Endothelial cell of umbilical vein (primary cell): ENCODE data around the gene SLC38A2. TPM values are rescaled to one million over a fixed set of nuclear protein-coding genes. Genes with fewer than 3 reads are reported as not detected.

Experiments used
- BruUV-seq: library from RNA; stranded (reverse); fragments of 400-500 nt; replicated peaks from 2 replicates; lab custom pipeline; 2021; lab: Mats Ljungman, UMichigan
- CTCF ChIA-PET: fragments of 300-600, 350-600 bp; sonication (Branson Sonifier 250); formaldehyde crosslinking; loops from one replicate; lab custom pipeline; 2021; ENCODE audit warnings: antibody characterized with exemption, inconsistent platforms; lab: Charles Lee
- POLR2A ChIA-PET: fragments of 300-600, 350-600 bp; sonication (Branson Sonifier 250); formaldehyde crosslinking; loops from one replicate; lab custom pipeline; 2021; ENCODE audit warnings: antibody characterized with exemption, inconsistent platforms; lab: Charles Lee
- DNase-seq: peaks from one replicate; pipeline ENCODE4 v3.0.0-alpha.2; 2011; ENCODE audit warnings: low read depth, low spot score
- FAIRE-seq: peaks from 2 replicates; lab custom pipeline; 2011; peaks lifted over from hg19 to GRCh38; lab: Jason Lieb, UNC
- H2AFZ ChIP-seq: 2 replicates; pipeline ENCODE4 v1.6.0; 2012; ENCODE audit warnings: low read depth, low read length, control low read depth, inconsistent platforms
- H3K27ac ChIP-seq: 2 replicates; pipeline ENCODE4 v1.5.1; 2011; ENCODE audit warnings: low read depth, mild to moderate bottlenecking, control low read depth, low read length, moderate library complexity; ENCODE audit not compliant: insufficient read depth
- H3K27me3 ChIP-seq, 2 experiments: 2 replicates each; pipeline versions ENCODE4 v1.6.0 to v1.6.1; 2011; ENCODE audit warnings: low read length in 2 of 2, mixed read lengths in 1 of 2; ENCODE audit not compliant: control insufficient read depth in 2 of 2, insufficient read depth in 2 of 2
- H3K36me3 ChIP-seq, 2 experiments: 2 replicates in 1 of 2; 3 replicates in 1 of 2; pipeline ENCODE4 v1.5.1; 2011; ENCODE audit warnings: low read length in 2 of 2, mild to moderate bottlenecking in 1 of 2, moderate library complexity in 1 of 2; ENCODE audit not compliant: control insufficient read depth in 2 of 2, insufficient read depth in 2 of 2; ENCODE audit errors: extremely low read depth in 1 of 2
- H3K4me1 ChIP-seq: 3 replicates; pipeline ENCODE4 v1.5.1; 2011; ENCODE audit warnings: mild to moderate bottlenecking, low read length; ENCODE audit not compliant: control insufficient read depth, insufficient read depth; ENCODE audit errors: extremely low read depth
- H3K4me2 ChIP-seq: 2 replicates; pipeline ENCODE4 v1.6.1; 2011; ENCODE audit warnings: low read length, control low read depth, mixed read lengths; ENCODE audit not compliant: insufficient read depth
- H3K4me3 ChIP-seq, 3 experiments: fragments of 200-600 bp in 1 of 3; sonication (generic), shearing (Covaris generic) in 1 of 3; replicated peaks in 1 of 3; 2 replicates each; pipeline ENCODE4 v1.5.1; 2011 to 2016; ENCODE audit warnings: control low read depth in 3 of 3, low read length in 3 of 3, mild to moderate bottlenecking in 2 of 3, inconsistent platforms in 1 of 3, low read depth in 1 of 3, moderate library complexity in 1 of 3; ENCODE audit not compliant: insufficient read depth in 1 of 3
- H3K79me2 ChIP-seq: 2 replicates; pipeline ENCODE4 v1.6.0; 2012; ENCODE audit warnings: low read length, inconsistent platforms; ENCODE audit not compliant: control insufficient read depth, insufficient read depth
- H3K9ac ChIP-seq: replicated peaks from 2 replicates; pipeline ENCODE3; 2011; ENCODE audit warnings: low read length, control low read depth; ENCODE audit not compliant: insufficient read depth; ENCODE audit errors: extremely low read depth
- H3K9me1 ChIP-seq: replicated peaks from 3 replicates; pipeline ENCODE4 v1.6.0; 2011; ENCODE audit warnings: mild to moderate bottlenecking, low read length; ENCODE audit not compliant: control insufficient read depth, insufficient read depth; ENCODE audit errors: extremely low read depth
- H3K9me3 ChIP-seq: replicated peaks from 2 replicates; pipeline ENCODE4 v1.5.1; 2012; ENCODE audit warnings: low read length, inconsistent platforms; ENCODE audit not compliant: control insufficient read depth, insufficient read depth
- H4K20me1 ChIP-seq: replicated peaks from 2 replicates; pipeline ENCODE3; 2011; ENCODE audit warnings: mild to moderate bottlenecking, low read length; ENCODE audit not compliant: control insufficient read depth, insufficient read depth; ENCODE audit errors: extremely low read depth
- EZH2 ChIP-seq: IDR thresholded peaks from 2 replicates; pipeline ENCODE4 v1.6.1; 2012; ENCODE audit warnings: borderline replicate concordance, low read depth, mild to moderate bottlenecking, moderate library complexity, low read length, inconsistent platforms; ENCODE audit not compliant: severe bottlenecking
- FOS ChIP-seq: IDR thresholded peaks from 2 replicates; pipeline ENCODE4 v1.6.1; 2011; ENCODE audit warnings: mild to moderate bottlenecking, low read length, moderate library complexity, borderline replicate concordance; ENCODE audit not compliant: insufficient read depth
- GATA2 ChIP-seq: IDR thresholded peaks from 2 replicates; pipeline ENCODE4 v1.7.0; 2011; ENCODE audit warnings: low read depth, mild to moderate bottlenecking, moderate library complexity, mixed read lengths, low read length; ENCODE audit not compliant: insufficient read length, insufficient read depth
- JUN ChIP-seq: IDR thresholded peaks from 2 replicates; pipeline ENCODE4 v1.6.1; 2011; ENCODE audit warnings: borderline replicate concordance, low read depth; ENCODE audit not compliant: insufficient read length, insufficient read depth
- MYC ChIP-seq: IDR thresholded peaks from one replicate; pipeline ENCODE4 v1.6.1; 2011; ENCODE audit warnings: mild to moderate bottlenecking, low read depth, low read length
- POLR2A ChIP-seq: IDR thresholded peaks from 2 replicates; pipeline ENCODE4 v1.6.1; 2012; ENCODE audit warnings: low read depth, mild to moderate bottlenecking, control low read depth, low read length
- POLR2AphosphoS5 ChIP-seq: IDR thresholded peaks from 2 replicates; pipeline ENCODE4 v1.6.1; 2012; ENCODE audit warnings: low read depth, mild to moderate bottlenecking, control low read depth, low read length, moderate library complexity; ENCODE audit not compliant: insufficient read depth
- dilution Hi-C: fragments of 300-500 bp; cut with MboI; formaldehyde crosslinking; loops from one replicate; pipeline ENCODE4 v1.15.0; 2019; ENCODE audit warnings: low sequenced_read_pairs; ENCODE audit not compliant: extremely low pct_ligation_motif_present
- intact Hi-C: fragments of 100-400 bp; cut with micrococcal nuclease; formaldehyde crosslinking; loops from one replicate; pipeline ENCODE4 v1.10.0; 2022
- polyA plus RNA-seq, 4 experiments: library from polyadenylated mRNA; depleted of rRNA in 3 of 4; stranded (reverse) in 3 of 4; unstranded in 1 of 4; fragments of >200 nt; gene quantifications; 2 replicates each; pipeline versions ENCODE4 v1.2.1 to v1.2.3, GENCODE V29; 2011 to 2012; ENCODE audit warnings: missing spikeins in 1 of 4
- total RNA-seq: library from RNA; stranded (reverse); gene quantifications from 2 replicates; pipeline ENCODE4 v1.2.3, GENCODE V29; 2021
- TF ChIP-seq, protein P1 (sequence below): IDR thresholded peaks from 2 replicates; pipeline ENCODE4 v1.6.1; 2011; ENCODE audit not compliant: insufficient read depth, insufficient read length
- TF ChIP-seq, protein P2 (sequence below), 2 donors: IDR thresholded peaks; 1 replicate in 1 of 2; 2 replicates in 1 of 2; pipeline ENCODE4 v1.5.1; 2011; ENCODE audit warnings: low read length in 2 of 2, mild to moderate bottlenecking in 2 of 2, moderate library complexity in 2 of 2, control low read depth in 1 of 2, inconsistent platforms in 1 of 2, low read depth in 1 of 2; ENCODE audit not compliant: insufficient read depth in 1 of 2; ENCODE audit errors: extremely low read depth in 1 of 2

Gene SLC38A2
- total and polyA plus RNA-seq, 2 donors (not counting 3 experiments of a cell fraction or from before 2014, with no cell fraction given): 267 to 427 TPM

DNA sequence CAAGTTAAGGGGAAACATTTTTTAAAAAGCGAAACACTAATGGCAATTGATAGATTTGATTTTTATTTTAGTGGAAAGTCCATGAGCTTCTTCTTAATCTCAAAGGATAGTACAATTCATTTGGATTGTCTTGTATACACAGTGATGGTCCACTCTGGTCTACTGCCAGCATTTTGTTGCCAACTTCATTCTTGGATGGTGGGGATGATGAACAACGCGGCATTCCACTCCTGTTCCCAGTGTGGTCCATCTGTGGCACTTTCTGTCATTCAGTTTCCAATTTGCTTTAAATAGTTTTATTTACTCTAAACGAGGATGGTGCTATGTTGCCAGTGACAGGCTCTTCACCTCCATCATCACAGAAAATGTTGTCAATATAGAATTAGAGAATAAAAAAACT, 40.3 kb upstream of the SLC38A2 start:
- intact Hi-C loops: no loop called here
- Histone ChIP-seq H3K79me2 (no peaks in the 10 kb centered on the region), H4K20me1 (no peaks in the 10 kb centered on the region), H3K27me3 (no peaks in the 10 kb centered on the region), H2AFZ (no peak overlapping the region), H3K9ac (no peak overlapping the region), H3K9me3 (no peaks in the 10 kb centered on the region), H3K27ac (no peak overlapping the region), H3K9me1 (no peaks in the 10 kb centered on the region), H3K4me1 (peaks cover 17% of the 10 kb centered on the region), H3K4me3 (no peak overlapping the region), H3K36me3 (no peaks in the 10 kb centered on the region), H3K4me2 (no peak overlapping the region)
- no TSS peak for BruUV-seq
- CTCF ChIA-PET: interaction anchor here (1.7 kb wide), 1 partner anchor 9 kb away, joined by 4 read pairs; no protein-coding TSS in a partner anchor
- FAIRE-seq (no peak), DNase-seq (no peak)
- POLR2A ChIA-PET: no interaction called here
- dilution Hi-C loops: no loop called here
- no peak for TF ChIP-seq MYC
- no peak for TF ChIP-seq POLR2AphosphoS5
- TF ChIP-seq EZH2: no peak
- TF ChIP-seq GATA2: no peak
- TF ChIP-seq, protein P1, sequence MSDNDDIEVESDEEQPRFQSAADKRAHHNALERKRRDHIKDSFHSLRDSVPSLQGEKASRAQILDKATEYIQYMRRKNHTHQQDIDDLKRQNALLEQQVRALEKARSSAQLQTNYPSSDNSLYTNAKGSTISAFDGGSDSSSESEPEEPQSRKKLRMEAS: no peak
- TF ChIP-seq, protein P2, sequence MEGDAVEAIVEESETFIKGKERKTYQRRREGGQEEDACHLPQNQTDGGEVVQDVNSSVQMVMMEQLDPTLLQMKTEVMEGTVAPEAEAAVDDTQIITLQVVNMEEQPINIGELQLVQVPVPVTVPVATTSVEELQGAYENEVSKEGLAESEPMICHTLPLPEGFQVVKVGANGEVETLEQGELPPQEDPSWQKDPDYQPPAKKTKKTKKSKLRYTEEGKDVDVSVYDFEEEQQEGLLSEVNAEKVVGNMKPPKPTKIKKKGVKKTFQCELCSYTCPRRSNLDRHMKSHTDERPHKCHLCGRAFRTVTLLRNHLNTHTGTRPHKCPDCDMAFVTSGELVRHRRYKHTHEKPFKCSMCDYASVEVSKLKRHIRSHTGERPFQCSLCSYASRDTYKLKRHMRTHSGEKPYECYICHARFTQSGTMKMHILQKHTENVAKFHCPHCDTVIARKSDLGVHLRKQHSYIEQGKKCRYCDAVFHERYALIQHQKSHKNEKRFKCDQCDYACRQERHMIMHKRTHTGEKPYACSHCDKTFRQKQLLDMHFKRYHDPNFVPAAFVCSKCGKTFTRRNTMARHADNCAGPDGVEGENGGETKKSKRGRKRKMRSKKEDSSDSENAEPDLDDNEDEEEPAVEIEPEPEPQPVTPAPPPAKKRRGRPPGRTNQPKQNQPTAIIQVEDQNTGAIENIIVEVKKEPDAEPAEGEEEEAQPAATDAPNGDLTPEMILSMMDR (IDR thresholded peaks at IDR 0.05; ENCODE audit: extremely low read depth in 1 of 2, insufficient read depth in 1 of 2, low read depth in 1 of 2, low read length in 2 of 2): no peak
- no peak for TF ChIP-seq JUN
- TF ChIP-seq FOS: no peak
- no peak for TF ChIP-seq POLR2A
